ENCODE results near the gene CCDC9. TPM values are rescaled to one million over a fixed set of nuclear protein-coding genes. Genes with fewer than 3 reads are reported as not detected.
"Not testable (repeated sequence)": the region's sequence is repeated elsewhere in the genome, so short reads cannot be mapped to it uniquely, and the experiment has no call there.

The CCDC9 gene
- total RNA-seq, 1 donor from 2014 or later: 35.1 TPM

- no peaks in the 10 kb centered on the region for H3K9me3 Mint-ChIP-seq (ENCODE audit: unreplicated experiment)
- no peak overlapping the region for H3K4me3 Mint-ChIP-seq (ENCODE audit: unreplicated experiment)
- no peaks in the 10 kb centered on the region for H3K36me3 Mint-ChIP-seq (ENCODE audit: unreplicated experiment)
- DNase-seq (ENCODE audit: extremely low spot score, unreplicated experiment): peak; percentile 94
- H3K4me1 Mint-ChIP-seq (ENCODE audit: unreplicated experiment): peaks cover 24% of the 10 kb centered on the region
- TF ChIP-seq, protein P1, sequence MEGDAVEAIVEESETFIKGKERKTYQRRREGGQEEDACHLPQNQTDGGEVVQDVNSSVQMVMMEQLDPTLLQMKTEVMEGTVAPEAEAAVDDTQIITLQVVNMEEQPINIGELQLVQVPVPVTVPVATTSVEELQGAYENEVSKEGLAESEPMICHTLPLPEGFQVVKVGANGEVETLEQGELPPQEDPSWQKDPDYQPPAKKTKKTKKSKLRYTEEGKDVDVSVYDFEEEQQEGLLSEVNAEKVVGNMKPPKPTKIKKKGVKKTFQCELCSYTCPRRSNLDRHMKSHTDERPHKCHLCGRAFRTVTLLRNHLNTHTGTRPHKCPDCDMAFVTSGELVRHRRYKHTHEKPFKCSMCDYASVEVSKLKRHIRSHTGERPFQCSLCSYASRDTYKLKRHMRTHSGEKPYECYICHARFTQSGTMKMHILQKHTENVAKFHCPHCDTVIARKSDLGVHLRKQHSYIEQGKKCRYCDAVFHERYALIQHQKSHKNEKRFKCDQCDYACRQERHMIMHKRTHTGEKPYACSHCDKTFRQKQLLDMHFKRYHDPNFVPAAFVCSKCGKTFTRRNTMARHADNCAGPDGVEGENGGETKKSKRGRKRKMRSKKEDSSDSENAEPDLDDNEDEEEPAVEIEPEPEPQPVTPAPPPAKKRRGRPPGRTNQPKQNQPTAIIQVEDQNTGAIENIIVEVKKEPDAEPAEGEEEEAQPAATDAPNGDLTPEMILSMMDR (IDR thresholded peaks at IDR 0.05): peak; percentile 95
- peak overlapping the region; percentile 81 for H3K27ac Mint-ChIP-seq (ENCODE audit: unreplicated experiment)
- no peaks in the 10 kb centered on the region for H3K27me3 Mint-ChIP-seq (ENCODE audit: unreplicated experiment)
These were observed 8.9 kb upstream of the CCDC9 start for GRCh38 chr19:47247308-47247990.

DNA sequence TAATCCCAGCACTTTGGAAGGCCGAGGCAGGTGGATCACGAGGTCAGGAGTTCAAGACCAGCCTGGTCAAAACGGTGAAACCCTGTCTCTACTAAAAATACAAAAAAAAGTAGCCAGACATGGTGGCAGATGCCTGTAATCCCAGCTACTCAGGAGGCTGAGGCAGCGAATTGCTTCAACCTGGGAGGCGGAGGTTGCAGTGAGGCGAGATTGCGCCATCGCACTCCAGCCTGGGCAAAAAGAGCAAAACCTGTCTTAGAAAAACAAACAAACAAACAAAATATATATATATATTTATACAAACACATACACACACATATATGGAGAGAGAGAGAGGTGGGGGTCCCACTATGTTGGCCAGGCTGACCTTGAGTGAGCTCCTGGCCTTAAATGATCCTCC is 3.3 kb upstream of the CCDC9 start:
- H3K27ac Mint-ChIP-seq (ENCODE audit: unreplicated experiment): peak overlapping the region; percentile 17
- H3K4me1 Mint-ChIP-seq (ENCODE audit: unreplicated experiment): peaks cover 28% of the 10 kb centered on the region
- H3K27me3 Mint-ChIP-seq (ENCODE audit: unreplicated experiment); H3K9me3 Mint-ChIP-seq (ENCODE audit: unreplicated experiment); H3K36me3 Mint-ChIP-seq (ENCODE audit: unreplicated experiment); DNase-seq (ENCODE audit: extremely low spot score, unreplicated experiment); H3K4me3 Mint-ChIP-seq (ENCODE audit: unreplicated experiment): not testable (repeated sequence)

DNA sequence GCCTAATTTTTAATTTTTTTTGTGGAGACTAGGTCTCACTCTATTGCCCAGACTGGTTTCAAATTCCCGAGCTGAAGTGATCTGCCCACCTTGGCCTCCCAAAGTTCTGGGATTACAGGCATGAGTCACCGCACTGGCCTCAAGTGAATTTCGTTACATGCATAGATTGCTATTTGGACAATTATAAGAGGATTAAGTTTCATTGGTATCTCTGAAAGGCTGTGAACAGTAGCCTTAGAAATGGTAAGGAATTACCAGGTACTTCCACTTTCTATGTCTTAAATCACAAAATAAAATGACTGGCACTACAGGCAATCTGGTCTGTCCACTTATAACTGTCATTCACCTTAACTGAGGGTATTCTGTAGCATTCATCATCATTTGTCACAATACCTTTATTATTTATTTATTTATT is 2.9 kb upstream of the CCDC9 start:
- TF ChIP-seq, protein P1 (IDR thresholded peaks at IDR 0.05): no peak
- Mint-ChIP-seq H3K36me3 (ENCODE audit: unreplicated experiment) (peaks cover 4% of the 10 kb centered on the region), H3K27ac (ENCODE audit: unreplicated experiment) (peak overlapping the region; percentile 27), H3K4me1 (ENCODE audit: unreplicated experiment) (peaks cover 33% of the 10 kb centered on the region), H3K4me3 (ENCODE audit: unreplicated experiment) (no peak overlapping the region), H3K9me3 (ENCODE audit: unreplicated experiment) (no peaks in the 10 kb centered on the region), H3K27me3 (ENCODE audit: unreplicated experiment) (no peaks in the 10 kb centered on the region)
- DNase-seq (ENCODE audit: extremely low spot score, unreplicated experiment): no peak

DNA sequence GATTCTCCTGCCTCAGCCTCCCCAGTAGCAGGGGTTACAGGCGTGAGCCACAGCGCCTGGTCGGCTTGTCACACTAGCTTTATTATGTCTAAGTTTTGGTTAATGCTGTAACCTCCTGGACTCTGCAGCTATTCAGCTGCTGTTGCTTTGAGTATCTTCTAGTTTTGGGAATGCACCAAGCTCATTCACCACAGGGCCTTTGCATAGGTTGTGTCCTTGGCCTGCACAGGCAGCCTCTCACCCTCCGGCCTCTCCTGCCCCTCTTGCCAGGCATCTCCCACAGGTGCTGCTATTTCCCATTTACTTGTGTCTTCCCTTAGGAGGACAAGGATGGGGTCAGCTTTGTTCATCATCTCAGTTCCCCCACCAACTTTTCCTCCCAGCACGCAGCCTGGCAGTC is 2.4 kb upstream of the CCDC9 start:
- Mint-ChIP-seq H3K27me3 (ENCODE audit: unreplicated experiment) (no peaks in the 10 kb centered on the region), H3K4me3 (ENCODE audit: unreplicated experiment) (no peak overlapping the region), H3K4me1 (ENCODE audit: unreplicated experiment) (peaks cover 38% of the 10 kb centered on the region), H3K27ac (ENCODE audit: unreplicated experiment) (peak overlapping the region; percentile 27), H3K36me3 (ENCODE audit: unreplicated experiment) (peaks cover 7% of the 10 kb centered on the region), H3K9me3 (ENCODE audit: unreplicated experiment) (no peaks in the 10 kb centered on the region)
- DNase-seq (ENCODE audit: extremely low spot score, unreplicated experiment): no peak
- TF ChIP-seq, protein P1 (IDR thresholded peaks at IDR 0.05): no peak

GRCh38 chr19:47256693-47257410 is 527 bp downstream of the CCDC9 start:
- Mint-ChIP-seq H3K27me3 (ENCODE audit: unreplicated experiment) (no peaks in the 10 kb centered on the region), H3K36me3 (ENCODE audit: unreplicated experiment) (peaks cover 28% of the 10 kb centered on the region)
- peak; percentile 100 for DNase-seq (ENCODE audit: extremely low spot score, unreplicated experiment)

More at GRCh38 chr19:47256693-47257410, 527 bp downstream of the CCDC9 start:
- Mint-ChIP-seq H3K9me3 (ENCODE audit: unreplicated experiment) (no peaks in the 10 kb centered on the region), H3K4me3 (ENCODE audit: unreplicated experiment) (peak overlapping the region; percentile 90), H3K27ac (ENCODE audit: unreplicated experiment) (peak overlapping the region; percentile 97), H3K4me1 (ENCODE audit: unreplicated experiment) (peaks cover 49% of the 10 kb centered on the region)
- TF ChIP-seq, protein P1 (IDR thresholded peaks at IDR 0.05): no peak

All from osteocyte (in vitro differentiated cells).